K562 (cell line): ENCODE measurements around the gene SLC4A2. TPM values are rescaled to one million over a fixed set of nuclear protein-coding genes. Genes with fewer than 3 reads are reported as not detected.

ENCODE experiments used
- ARHGAP35 ChIP-seq: fragments of 450-650 bp; IDR thresholded peaks from 2 replicates; pipeline ENCODE4 v1.6.1; 2018; ENCODE audit not compliant: partially characterized antibody
- BACH1 ChIP-seq: fragments of 200-800 bp; sonication (Bioruptor generic); IDR thresholded peaks from 2 replicates; pipeline ENCODE4 v1.6.1; 2016; ENCODE audit warnings: missing genetic modification characterization, missing compliant biosample characterization
- BCOR ChIP-seq: fragments of 450-650 bp; IDR thresholded peaks from 2 replicates; pipeline ENCODE4 v1.6.1; 2016
- BRD9 ChIP-seq: fragments of 450-650 bp; IDR thresholded peaks from 2 replicates; pipeline ENCODE4 v1.6.1; 2018; ENCODE audit warnings: low read depth; ENCODE audit not compliant: partially characterized antibody
- CBX1 ChIP-seq: sonication (generic); IDR thresholded peaks from 2 replicates; pipeline ENCODE4 v1.6.1; 2016; ENCODE audit warnings: antibody characterized with exemption, low read depth, mild to moderate bottlenecking
- EHMT2 ChIP-seq: fragments of 450-650 bp; IDR thresholded peaks from 2 replicates; pipeline ENCODE4 v1.6.1; 2018; ENCODE audit warnings: antibody characterized with exemption
- EP400 ChIP-seq: fragments of 450-650 bp; IDR thresholded peaks from 2 replicates; pipeline ENCODE4 v1.6.1; 2017; ENCODE audit warnings: antibody characterized with exemption, mild to moderate bottlenecking, moderate library complexity
- ERF ChIP-seq: fragments of 450-650 bp; formaldehyde crosslinking; IDR thresholded peaks from 2 replicates; pipeline ENCODE4 v1.4.0; 2020; ENCODE audit warnings: mild to moderate bottlenecking, mixed read lengths
- ETV6 ChIP-seq, 3 experiments: fragments of 150-350 bp in 1 of 3; sonication (generic) in 1 of 3; formaldehyde crosslinking in 1 of 3; IDR thresholded peaks; 2 replicates each; pipeline versions ENCODE4 v1.6.1 to v1.8.0; 2014 to 2022; ENCODE audit warnings: borderline replicate concordance in 2 of 3, low read depth in 2 of 3, antibody characterized with exemption in 1 of 3, low read length in 1 of 3, mild to moderate bottlenecking in 1 of 3, missing genetic modification reagents in 1 of 3
- FOXP1 ChIP-seq: sonication (generic); formaldehyde crosslinking; IDR thresholded peaks from 2 replicates; pipeline ENCODE4 v1.8.0; 2022; ENCODE audit warnings: mild to moderate bottlenecking, missing genetic modification reagents
- HLTF ChIP-seq: fragments of 450-650 bp; IDR thresholded peaks from 2 replicates; pipeline ENCODE4 v1.6.1; 2016
- JUN ChIP-seq, 2 experiments: sonication (generic) in 1 of 2; formaldehyde crosslinking in 1 of 2; IDR thresholded peaks; 2 replicates each; pipeline versions ENCODE4 v1.6.1 to v1.8.0; 2012 to 2022; ENCODE audit warnings: borderline replicate concordance in 2 of 2, mild to moderate bottlenecking in 2 of 2, improper control_type of control experiment in 1 of 2, low read depth in 1 of 2, low read length in 1 of 2, missing genetic modification reagents in 1 of 2
- KDM1A ChIP-seq, 2 experiments: fragments of 450-650 bp; IDR thresholded peaks; 2 replicates each; pipeline ENCODE4 v1.6.1; 2016; ENCODE audit warnings: mild to moderate bottlenecking in 2 of 2
- KDM5B ChIP-seq: fragments of 200-600 bp; sonication (generic); IDR thresholded peaks from 2 replicates; pipeline ENCODE4 v1.6.1; 2012; ENCODE audit warnings: low read depth, mild to moderate bottlenecking, moderate library complexity, low read length, control low read depth, inconsistent platforms; ENCODE audit not compliant: insufficient replicate concordance
- LEF1 ChIP-seq: fragments of 450-650 bp; IDR thresholded peaks from 2 replicates; pipeline ENCODE4 v1.6.1; 2016; ENCODE audit warnings: mild to moderate bottlenecking
- NFRKB ChIP-seq: fragments of 450-650 bp; IDR thresholded peaks from 2 replicates; pipeline ENCODE4 v1.6.1; 2016; ENCODE audit warnings: low read depth
- SAFB ChIP-seq: fragments of 200-400 bp; formaldehyde crosslinking; IDR thresholded peaks from 2 replicates; pipeline ENCODE4 v1.6.1; 2017; ENCODE audit warnings: low read depth, low read length, borderline replicate concordance
- SMAD4 ChIP-seq: fragments of 250-450 bp; sonication (Bioruptor Pico); conservative IDR thresholded peaks from 2 replicates; pipeline ENCODE4 v1.8.0; 2021; ENCODE audit warnings: inconsistent platforms, mild to moderate bottlenecking, moderate library complexity
- SMARCA5 ChIP-seq: fragments of 450-650 bp; IDR thresholded peaks from 2 replicates; pipeline ENCODE4 v1.6.1; 2016
- TCF7L2 ChIP-seq: fragments of 150-350 bp; IDR thresholded peaks from 2 replicates; pipeline ENCODE4 v1.6.1; 2016; ENCODE audit warnings: low read depth, mild to moderate bottlenecking, low read length, moderate library complexity
- ZNF24 ChIP-seq: fragments of 450-650 bp; IDR thresholded peaks from 2 replicates; pipeline ENCODE4 v1.6.1; 2016
- ZNF41 ChIP-seq: fragments of 250-450 bp; sonication (Bioruptor Pico); conservative IDR thresholded peaks from 2 replicates; pipeline ENCODE4 v1.4.0; 2020; ENCODE audit warnings: mild to moderate bottlenecking
- ZNF668 ChIP-seq: fragments of 250-450 bp; sonication (Bioruptor Pico); IDR thresholded peaks from 2 replicates; pipeline ENCODE4 v1.8.0; 2022; ENCODE audit warnings: mild to moderate bottlenecking, inconsistent platforms
- polyA plus RNA-seq, 8 experiments: library from polyadenylated mRNA; depleted of rRNA in 4 of 8; stranded (reverse) in 5 of 8; unstranded in 3 of 8; fragments of >200 nt; fragmentation: Nextera tagmentation in 2 of 8; fragmentation: Illumina TruSeq in 1 of 8; extraction: Ambion mirVana in 2 of 8; extraction: Trizol in 1 of 8; gene quantifications; 2 replicates each; pipeline versions ENCODE4 v1.2.1 to v1.2.3, GENCODE V29; 2011 to 2014; ENCODE audit warnings: inconsistent platforms in 1 of 8, missing spikeins in 1 of 8
- total RNA-seq, 7 experiments: library from RNA; depleted of rRNA in 6 of 7; stranded (reverse); fragments of >200 nt in 6 of 7; fragmentation: Illumina TruSeq in 2 of 7; extraction: Trizol in 2 of 7; gene quantifications; 2 replicates each; pipeline versions ENCODE4 v1.2.1 to v1.2.3, GENCODE V29; 2011 to 2021; ENCODE audit warnings: low replicate concordance in 1 of 7
- TF ChIP-seq, protein P1 (sequence below): fragments of 450-650 bp; IDR thresholded peaks from 2 replicates; pipeline ENCODE4 v1.6.1; 2016; ENCODE audit warnings: missing biosample characterization, missing genetic modification characterization
- TF ChIP-seq, protein P2 (sequence below): fragments of 450-650 bp; formaldehyde crosslinking; IDR thresholded peaks from 2 replicates; pipeline ENCODE4 v1.4.0; 2020; ENCODE audit warnings: mild to moderate bottlenecking, moderate library complexity

Gene SLC4A2
- total and polyA plus RNA-seq, 9 of the 15 experiments (the other 6 are each of a cell fraction or from before 2014, with no cell fraction given): 11.4 to 375 (median 130) TPM

DNA sequence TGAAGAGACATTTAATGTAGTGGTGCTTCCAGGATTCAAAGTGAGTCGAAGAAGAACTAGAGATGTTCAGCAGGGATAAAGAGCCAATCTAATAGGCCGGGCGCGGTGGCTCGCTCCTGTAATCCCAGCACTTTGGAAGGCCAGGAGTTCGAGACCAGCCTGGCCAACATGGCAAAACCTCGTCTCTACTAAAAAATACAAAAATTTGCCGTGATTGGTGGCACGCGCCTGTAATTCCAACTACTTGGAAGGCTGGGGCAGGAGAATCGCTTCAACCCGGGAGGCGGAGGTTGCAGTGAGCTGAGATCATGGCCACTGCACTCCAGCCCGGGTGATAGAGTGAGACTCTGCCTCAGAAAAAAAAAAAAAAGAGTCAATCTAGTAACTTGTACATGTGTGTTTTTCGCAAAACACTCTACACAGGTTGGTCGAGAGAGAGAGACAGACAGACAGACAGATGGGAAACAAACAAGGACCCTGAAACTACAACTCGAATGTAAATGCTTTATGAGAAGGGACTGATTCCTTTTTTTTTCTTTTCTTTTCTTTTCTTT, 30.4 kb upstream of the SLC4A2 start (continued):
- TF ChIP-seq ERF (CRISPR knock-in tag) (0 out of 2 replicates have a peak, but pooled peaks have one; percentile 24), SMAD4 (CRISPR knock-in tag) (peak; percentile 29), EP400 (peak; percentile 81; the same call in 1 of the 2 replicates), LEF1 (0 out of 2 replicates have a peak, but pooled peaks have one; percentile 5), ZNF24 (0 out of 2 replicates have a peak, but pooled peaks have one; percentile 4), BACH1 (tag) (0 out of 2 replicates have a peak, but pooled peaks have one; percentile 36), TCF7L2 (no peak), ZNF668 (CRISPR knock-in tag) (peak; percentile 40; the same call in 1 of the 2 replicates), KDM5B (peak; percentile 24), CBX1 (no peak), FOXP1 (CRISPR knock-in tag) (0 out of 2 replicates have a peak, but pooled peaks have one; percentile 11), HLTF (peak; percentile 68; the same call in 1 of the 2 replicates), BRD9 (peak; percentile 34), NFRKB (0 out of 2 replicates have a peak, but pooled peaks have one; percentile 42), EHMT2 (0 out of 2 replicates have a peak, but pooled peaks have one; percentile 26), BCOR (peak; percentile 81; the same call in 1 of the 2 replicates), ARHGAP35 (peak; percentile 25), JUN (IDR thresholded peaks at IDR 0.05; ENCODE audit: borderline replicate concordance, low read depth, low read length) (no peak), JUN (CRISPR knock-in tag; IDR thresholded peaks at IDR 0.05; ENCODE audit: borderline replicate concordance) (0 out of 2 replicates have a peak, but pooled peaks have one; percentile 11), SMARCA5 (peak; percentile 32; the same call in 1 of the 2 replicates), ETV6 (IDR thresholded peaks at IDR 0.05; ENCODE audit: borderline replicate concordance in 1 of 2, low read depth in 2 of 2, low read length in 1 of 2) (0 out of 4 replicates have a peak, but pooled peaks of 1 of the 2 experiments have one; percentile 3), ETV6 (CRISPR knock-in tag; IDR thresholded peaks at IDR 0.05; ENCODE audit: borderline replicate concordance) (no peak), SAFB (no peak), ZNF41 (CRISPR knock-in tag) (0 out of 2 replicates have a peak, but pooled peaks have one; percentile 2), KDM1A (IDR thresholded peaks at IDR 0.05) (peak; percentile 42 to 69; a peak in 1 of 4 replicates)
- TF ChIP-seq, protein P1, sequence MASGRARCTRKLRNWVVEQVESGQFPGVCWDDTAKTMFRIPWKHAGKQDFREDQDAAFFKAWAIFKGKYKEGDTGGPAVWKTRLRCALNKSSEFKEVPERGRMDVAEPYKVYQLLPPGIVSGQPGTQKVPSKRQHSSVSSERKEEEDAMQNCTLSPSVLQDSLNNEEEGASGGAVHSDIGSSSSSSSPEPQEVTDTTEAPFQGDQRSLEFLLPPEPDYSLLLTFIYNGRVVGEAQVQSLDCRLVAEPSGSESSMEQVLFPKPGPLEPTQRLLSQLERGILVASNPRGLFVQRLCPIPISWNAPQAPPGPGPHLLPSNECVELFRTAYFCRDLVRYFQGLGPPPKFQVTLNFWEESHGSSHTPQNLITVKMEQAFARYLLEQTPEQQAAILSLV: peak; percentile 27; the same call in 1 of the 2 replicates
- TF ChIP-seq, protein P2, sequence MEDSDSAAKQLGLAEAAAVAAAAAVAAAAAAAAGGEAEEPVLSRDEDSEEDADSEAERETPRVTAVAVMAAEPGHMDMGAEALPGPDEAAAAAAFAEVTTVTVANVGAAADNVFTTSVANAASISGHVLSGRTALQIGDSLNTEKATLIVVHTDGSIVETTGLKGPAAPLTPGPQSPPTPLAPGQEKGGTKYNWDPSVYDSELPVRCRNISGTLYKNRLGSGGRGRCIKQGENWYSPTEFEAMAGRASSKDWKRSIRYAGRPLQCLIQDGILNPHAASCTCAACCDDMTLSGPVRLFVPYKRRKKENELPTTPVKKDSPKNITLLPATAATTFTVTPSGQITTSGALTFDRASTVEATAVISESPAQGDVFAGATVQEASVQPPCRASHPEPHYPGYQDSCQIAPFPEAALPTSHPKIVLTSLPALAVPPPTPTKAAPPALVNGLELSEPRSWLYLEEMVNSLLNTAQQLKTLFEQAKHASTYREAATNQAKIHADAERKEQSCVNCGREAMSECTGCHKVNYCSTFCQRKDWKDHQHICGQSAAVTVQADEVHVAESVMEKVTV (CRISPR knock-in tag): no peak
